ENCODE results near the gene MAD1L1. TPM values are rescaled to one million over a fixed set of nuclear protein-coding genes. Genes with fewer than 3 reads are reported as not detected.

Gene MAD1L1
- total and polyA plus RNA-seq, 2 of the 8 experiments (the other 6 are each of a cell fraction or from before 2014, with no cell fraction given), result 40.4 to 44.6 TPM

GRCh38 chr7:2203766-2204300 lies 28.9 kb downstream of the MAD1L1 start (continued):
- TF ChIP-seq MAFK (IDR thresholded peaks at IDR 0.05; ENCODE audit: low read depth, low read length), result no peak
- TF ChIP-seq EP300 (IDR thresholded peaks at IDR 0.05; ENCODE audit: borderline replicate concordance in 1 of 2, low read depth in 2 of 2, low read length in 2 of 2), result no peak
